SKM-1 (cell line): ENCODE results near the gene IL1A.

Source experiments
- DNase-seq: peaks from one replicate; lab custom pipeline; 2025; ENCODE audit not compliant: unreplicated experiment; lab: John Stamatoyannopoulos, UW

The IL1A gene

DNA sequence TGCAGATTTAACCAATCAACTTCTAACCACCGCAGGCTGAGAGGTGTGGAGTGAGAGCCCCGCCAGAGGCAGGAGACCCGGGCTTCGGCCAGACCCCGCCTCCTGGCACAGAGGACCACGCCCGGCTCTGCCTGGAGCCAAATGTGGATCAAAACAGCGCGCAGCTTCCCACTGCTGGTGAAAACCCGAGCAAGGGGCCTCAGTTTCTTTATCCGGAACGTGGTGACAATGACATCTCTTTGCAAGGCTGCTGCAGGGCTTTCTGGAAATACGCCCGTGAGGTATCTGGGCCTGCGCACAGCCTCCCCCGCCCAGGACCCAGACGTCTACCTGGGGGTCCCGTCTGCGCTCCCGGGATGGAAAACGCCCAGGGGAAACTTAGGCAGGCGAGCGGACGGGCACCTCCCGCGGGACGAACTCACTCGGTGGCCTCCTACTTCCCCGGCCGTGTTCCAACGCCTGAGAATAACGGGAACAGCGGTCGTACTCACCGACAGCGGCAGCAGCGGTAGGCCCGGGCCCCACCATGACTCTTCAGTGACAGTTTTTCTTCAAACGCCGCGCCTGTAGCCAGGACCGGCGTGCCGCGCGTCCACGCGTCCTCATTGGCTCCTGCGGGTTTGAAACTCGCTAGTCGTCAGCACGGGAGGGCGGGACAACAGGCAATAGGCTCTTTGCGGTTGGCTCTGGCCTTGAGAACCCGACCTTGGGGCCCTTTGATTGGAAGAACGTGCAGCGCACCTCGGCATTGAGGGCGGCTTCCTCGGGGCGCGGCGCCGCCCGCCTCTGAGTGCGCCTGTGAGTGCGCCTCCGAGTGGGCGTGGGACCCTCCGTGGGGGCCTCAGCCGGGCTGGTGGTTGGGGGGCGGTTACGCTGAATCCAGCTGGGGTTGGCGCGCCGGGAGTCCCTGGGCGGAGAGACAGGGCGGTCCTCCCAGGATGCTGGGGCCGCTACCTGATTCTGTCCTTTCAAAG lies 19.9 kb downstream of the IL1A start, which contains the start of gene CKAP2L:
Gene CKAP2L, minus strand, starts transcription at position 539 of the 974 bp plus-strand sequence. Its CDS starts 11 bp downstream, at position 528.
- DNase-seq = peak; percentile 92

DNA sequence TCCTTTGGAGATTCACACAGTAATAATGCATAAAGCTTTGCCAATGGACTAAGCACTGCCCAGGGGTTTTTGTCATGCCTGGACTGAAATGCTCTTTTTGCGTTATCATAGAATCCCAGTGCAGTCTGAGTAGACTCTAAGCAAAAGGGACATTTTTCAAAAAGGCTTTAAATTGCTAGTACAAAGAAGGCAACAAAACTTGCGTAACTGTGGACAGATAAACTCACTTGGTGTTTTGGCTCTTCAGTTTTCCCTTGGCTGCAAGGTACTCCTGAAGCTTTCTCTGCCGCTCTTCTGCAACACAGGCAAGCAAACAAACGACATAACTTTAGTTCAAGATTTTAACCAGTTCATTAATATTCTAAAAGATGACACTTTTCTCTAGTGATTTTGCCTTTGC lies 22.0 kb downstream of the IL1A start:
- DNase-seq = no peak

DNA sequence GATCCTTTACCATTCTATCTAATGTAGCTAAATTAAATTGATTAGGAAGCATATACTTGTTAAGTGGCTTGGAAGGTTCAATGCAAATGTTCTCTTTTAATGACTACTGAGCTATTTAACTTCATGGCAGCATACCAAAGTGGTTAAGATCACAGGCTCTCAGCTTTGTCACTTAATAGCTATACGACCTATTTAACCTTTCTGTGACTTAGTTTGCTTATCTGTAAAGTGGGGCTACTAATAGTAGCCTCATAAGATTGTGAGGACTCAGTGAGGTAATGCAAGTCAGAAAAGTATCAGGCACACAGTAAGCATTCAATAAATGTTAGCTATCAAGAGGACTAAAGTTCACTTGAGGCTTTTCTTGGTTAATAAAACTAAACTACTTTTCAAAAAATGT lies 24.1 kb downstream of the IL1A start:
- DNase-seq = no peak

DNA sequence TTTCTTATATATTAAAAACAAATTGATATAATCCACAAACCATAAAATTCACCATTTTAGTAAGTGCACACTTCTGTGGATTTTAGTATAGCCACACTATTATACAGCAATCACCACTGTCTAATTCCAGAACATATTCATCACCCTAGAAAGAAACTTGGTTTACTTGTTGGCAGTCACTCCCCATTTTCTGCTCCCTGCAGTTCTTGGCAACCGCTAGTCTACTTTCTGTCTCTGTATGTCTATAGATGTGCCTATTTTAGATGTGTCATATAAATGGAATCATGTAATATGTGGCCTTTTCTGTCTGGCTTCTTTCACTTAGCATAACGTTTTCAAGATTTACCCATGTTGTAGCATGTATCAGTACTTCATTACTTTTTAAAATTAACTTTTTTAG lies 25.6 kb downstream of the IL1A start:
- no peak for DNase-seq

DNA sequence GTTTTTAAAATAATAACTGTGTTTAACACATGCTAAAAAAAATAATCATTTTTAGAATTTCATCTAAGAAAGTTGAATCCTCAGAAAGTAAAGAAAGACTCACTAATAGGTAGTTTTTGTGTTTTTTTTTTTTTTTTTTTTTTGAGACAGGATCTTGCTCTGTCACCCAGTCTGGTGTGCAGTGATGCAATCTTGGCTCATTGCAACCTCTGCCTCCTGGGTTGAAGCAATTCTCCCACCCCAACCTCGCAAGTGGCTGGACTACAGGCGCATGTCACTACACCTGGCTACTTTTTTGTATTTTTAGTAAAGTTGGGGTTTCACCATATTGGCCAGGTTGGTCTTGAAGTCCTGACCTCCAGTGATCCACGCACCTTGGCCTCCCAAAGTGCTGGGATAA lies 27.0 kb downstream of the IL1A start:
- no peak for DNase-seq

DNA sequence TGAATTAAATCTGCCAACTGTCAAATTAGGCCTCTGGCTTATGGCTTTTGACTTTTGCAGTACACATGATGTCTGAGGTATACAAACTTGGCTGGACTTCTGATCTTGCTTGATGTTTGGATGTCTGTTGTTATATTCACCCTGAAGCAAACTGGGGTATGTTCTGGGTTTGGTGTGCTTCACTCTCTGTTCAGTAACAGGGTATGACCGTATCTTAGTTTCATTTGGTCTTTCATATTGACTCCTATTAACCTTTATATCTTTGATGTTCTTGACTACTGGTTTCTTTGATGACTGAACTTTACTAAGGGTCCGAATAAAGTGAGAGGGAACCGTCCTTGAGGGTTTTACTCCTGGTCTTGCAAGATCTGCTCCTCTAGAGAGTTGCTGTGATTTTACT lies 28.1 kb downstream of the IL1A start:
- DNase-seq = no peak

DNA sequence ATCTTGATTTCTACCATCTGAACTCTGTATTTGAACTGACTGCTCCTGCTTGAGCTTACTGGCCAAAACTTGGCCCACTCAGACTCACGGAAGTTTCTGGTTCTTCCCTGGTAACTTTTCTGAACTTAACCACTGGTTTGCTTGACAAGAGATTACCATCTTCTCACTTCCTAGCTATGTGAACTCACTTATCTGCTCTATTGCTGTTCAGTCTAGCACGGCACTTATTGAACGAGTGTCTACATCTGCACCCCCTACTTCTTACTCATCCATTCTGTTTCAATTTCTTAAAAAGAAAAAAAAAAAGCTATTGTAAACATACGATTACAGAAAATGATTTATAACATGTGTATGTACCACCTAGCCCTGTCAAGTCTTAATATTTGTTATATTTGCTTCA lies 28.8 kb downstream of the IL1A start:
- DNase-seq = no peak

DNA sequence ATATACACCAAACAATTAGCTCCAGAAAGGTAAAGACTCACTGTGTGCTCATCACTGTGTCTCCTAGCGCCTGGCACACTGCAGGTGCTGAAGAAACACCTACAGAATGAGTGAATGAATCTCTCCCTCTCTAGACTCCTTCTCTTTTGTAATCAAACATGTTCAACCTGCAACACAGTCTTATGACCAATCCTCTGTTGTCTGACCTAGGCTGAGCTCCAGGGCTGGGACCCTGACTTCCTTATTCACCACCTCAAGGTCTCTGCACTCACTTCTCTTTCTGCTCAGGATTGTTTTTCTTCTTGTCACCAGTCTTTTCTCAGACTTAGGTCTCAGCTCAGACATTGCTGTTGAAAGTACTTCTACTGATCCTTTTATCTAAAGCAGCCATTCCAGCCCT lies 29.7 kb downstream of the IL1A start:
- peak; percentile 27 for DNase-seq

DNA sequence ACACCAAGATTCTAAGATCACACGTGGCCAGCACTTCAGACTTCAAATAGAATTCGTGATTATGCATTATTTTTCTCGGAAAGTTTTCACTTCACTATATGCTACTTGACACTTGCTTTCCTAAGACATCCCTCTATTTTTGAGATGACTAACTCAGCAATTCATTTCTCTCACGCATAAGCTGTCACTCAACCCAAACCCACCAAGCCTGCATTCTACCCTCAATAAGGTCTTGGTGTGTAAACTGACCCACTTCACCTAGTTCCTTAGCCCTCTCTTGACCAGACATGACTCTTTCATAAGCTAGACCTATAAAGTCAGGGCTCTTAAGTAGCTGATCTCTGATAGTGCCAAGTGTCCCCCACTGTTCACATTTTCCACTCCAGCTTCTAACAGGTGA lies 31.6 kb downstream of the IL1A start:
- DNase-seq = no peak

DNA sequence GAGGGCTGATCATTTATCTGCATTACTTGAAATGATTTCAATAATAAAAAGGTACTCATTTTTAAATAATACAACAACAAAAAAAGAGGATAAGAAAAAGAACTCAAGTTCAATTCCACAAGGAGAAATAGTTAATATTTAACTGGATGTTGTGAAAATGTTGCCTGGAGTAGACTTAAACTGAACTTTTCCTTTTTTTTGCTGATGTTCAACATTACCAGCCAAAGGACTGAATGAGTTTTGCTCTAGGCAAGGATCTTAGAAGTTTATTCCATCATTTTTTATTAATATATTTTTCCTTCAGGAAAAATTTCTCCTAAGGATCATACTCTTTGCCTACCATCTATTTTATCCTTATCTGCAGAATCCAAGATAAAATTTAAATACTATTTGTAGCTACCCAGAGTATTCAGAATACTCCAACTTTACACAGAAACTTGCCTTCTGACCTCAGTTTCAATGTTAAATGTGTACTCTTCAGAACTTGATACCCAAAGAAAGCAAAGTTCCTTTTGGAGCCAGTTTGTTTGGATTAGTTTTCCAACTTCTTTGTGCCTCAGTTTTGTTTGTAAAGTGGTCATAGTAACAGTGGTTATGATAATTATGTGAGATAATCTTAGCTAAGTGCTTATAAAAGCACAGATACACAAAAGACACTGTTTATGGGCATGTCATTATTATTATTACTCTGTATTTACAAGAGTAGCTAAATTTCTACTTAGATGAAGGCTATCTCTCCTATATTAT lies 32.7 kb downstream of the IL1A start:
- DNase-seq = no peak

DNA sequence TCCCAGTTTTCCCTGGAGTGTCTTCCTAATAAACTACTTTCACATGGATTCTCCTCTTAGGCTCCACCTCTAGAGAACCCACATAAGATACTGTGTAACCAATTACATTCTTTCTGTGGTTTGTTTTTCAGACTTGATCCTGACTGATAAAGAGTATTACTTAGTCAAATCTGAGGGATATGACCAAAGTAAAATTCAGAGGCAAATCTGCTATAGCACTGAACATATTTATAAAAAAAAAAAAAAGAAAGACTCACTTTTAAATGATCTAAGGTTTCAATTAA lies 33.8 kb downstream of the IL1A start:
- DNase-seq = no peak

DNA sequence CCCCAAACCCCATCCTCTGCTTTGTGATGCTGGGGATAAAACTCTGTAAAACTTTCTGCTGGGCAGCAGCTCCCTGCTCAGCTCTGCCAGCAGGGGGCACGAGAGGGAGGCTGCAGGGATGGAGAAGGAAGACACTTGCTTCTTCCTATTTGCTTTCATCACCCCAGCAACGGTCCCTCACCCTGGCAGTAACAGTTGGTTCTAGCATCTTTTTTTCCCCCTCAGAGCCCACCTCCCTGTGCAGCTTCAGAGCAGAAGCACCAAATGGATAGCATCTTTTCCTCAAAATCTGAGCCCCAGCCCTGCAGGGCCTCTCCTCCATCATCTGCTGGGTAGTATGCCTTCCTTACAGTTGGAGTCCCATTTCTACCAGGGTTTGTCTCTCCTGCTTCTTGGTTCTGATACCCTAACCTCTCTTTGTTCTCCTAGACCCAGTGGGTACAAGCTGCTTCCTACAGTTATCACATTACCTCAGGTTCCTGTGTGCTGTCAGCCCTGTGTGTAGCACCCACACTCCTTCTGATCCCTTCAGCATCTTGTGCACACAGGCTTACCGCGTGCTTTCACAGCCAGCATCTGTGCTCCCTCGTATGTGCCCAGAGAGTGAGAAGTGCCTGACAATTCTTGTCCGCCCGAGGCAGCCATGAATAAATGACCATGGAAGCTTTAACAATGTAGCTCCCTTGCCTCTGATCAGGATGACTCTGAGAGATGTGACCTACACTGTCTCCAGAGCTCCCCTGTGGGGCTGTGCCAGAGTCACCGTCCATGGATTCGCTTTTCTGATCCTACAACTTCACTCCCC lies 34.3 kb downstream of the IL1A start:
- DNase-seq = peak; percentile 82

DNA sequence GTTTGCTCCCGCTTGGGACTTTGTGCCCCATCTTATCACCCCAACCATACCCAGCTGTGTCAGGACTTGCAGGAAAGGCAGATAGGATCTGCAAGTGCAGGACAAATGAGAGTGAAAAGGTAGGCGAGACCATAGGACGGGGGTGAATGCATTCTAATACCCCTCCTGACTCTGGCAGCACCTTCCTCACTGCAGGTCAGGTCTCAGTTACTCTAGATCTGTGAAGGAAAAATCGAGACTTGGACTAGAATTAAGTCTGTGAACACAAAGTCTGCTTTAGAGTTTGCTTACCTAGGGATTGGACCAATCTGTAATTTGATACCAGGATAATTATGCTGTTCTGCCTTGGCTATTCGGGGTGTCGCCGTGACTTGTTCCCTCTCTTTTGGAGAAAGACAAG lies 43.8 kb downstream of the IL1A start:
- no peak for DNase-seq

DNA sequence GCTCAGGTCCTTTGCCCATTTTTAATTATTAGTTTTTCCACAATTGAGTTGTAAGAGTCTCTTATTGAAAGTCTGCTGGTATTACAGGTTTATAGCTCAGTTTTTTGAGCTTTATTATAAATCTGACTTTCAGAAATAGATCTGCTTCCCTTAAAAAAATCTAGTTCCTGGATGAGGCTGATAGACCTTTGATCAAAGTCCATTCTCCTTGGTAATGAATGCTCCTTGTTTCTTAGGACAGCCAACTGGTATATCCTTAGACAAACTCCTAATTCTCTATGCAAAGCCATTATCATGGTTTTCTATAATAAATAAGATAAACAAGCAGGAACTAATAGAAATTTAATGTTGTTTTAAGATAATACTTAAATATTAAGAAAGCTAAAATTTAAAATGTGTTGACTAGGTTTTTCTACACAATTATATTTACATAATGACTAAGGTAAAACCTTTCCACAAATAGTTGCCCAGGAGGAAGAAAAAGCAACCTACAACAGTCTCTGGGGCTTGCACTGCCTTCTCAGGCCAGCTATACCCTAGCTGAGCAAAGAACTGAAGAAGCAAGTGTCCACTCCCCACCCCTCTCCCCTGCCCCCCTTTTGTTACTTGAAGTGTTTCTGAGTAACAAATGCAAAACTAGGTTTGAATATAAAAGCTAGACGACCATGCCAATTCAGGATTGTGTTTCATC lies 46.6 kb downstream of the IL1A start:
- DNase-seq = no peak

DNA sequence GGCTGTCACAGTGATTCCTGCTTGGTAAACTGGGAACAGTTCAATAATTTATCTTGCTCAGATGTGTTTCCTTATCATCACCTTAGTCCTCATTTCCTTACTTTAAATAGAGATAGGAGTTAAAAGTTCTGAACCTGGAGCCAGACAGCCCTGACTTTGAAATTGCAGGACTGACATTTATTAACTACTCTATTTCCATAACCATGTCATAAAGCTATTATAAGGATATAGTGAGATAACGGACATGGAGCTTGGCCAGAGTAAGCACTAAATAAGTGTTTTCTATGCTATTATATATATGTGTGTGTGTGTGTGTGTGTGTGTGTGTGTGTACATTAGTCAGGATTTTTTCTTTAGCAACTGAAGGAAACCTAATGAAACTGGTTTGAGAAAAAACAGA lies 50.4 kb downstream of the IL1A start:
- DNase-seq = no peak

DNA sequence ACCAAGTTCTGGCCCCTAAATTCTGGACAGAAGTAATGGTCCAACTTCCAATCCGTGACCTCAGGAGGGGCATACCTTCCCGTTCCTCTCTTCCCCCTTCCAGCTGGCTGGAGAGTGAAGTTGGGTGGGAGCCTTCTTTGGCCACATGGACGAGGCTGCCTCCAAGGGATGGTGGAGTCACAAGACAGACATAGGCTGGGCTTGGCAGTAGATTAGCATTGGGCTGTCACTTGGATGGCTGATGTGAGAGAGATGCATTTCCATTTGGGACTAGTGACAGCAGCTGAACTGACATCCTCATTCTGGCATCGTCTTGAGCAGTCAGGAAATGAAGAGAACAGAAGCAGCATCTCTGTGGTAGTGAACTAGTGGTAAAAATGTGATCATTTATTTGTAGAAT lies 50.8 kb downstream of the IL1A start:
- DNase-seq = no peak

DNA sequence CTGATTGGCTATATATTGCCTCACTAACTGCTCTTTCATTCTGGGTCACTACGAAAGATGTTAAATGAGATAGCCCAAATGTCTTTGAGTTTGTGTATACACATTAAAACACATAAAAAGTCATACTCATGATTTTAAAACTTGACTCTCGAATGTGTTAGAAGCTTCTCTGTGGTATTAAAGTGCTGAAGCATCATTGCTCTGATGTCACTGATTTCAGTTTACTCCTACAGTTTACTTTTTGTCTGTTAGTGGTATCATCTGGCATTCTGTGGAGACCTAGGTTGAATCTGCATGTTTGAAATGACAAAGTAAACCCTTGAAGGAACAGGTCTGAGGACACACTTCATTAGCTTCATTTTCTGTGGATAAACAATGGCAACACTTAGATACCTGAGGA lies 52.8 kb downstream of the IL1A start:
- DNase-seq = no peak

DNA sequence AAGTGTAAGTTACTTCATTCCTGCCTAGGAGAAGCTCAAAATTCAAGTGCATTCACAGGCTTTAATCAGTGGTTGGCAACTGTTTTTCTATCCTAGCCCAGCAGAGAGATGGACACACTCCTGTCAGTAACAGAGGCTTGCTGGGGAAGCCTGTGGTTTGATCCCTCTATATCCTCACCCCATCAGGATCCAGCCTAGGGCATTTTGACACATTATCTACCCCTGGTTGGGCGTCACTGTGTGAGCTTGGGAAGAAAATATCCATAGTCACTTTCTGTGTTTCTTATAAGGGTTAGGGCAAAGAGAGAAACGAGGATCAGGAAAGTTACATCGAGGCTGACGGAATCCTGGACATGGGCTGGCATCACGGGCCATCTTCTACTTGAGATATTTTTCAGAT lies 53.5 kb downstream of the IL1A start:
- no peak for DNase-seq

DNA sequence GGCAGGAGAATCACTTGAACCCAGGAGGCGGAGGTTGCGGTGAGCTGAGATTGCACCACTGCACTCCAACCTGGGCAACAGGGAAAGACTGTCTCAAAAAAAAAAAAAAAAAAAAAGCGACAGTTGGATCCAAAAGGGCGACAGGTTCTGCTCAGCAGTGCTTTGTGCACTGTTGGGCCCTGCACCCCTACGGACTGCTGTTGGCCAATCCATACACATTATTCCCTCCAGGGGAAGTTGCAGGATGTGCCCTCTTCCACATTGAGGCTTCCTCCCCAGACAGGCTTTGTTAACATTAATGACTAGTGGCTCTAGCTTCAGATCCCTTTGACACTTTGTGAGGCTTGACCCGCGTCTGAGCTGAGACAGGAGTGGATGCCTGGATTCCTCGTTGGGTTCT lies 54.1 kb downstream of the IL1A start:
- DNase-seq = no peak

DNA sequence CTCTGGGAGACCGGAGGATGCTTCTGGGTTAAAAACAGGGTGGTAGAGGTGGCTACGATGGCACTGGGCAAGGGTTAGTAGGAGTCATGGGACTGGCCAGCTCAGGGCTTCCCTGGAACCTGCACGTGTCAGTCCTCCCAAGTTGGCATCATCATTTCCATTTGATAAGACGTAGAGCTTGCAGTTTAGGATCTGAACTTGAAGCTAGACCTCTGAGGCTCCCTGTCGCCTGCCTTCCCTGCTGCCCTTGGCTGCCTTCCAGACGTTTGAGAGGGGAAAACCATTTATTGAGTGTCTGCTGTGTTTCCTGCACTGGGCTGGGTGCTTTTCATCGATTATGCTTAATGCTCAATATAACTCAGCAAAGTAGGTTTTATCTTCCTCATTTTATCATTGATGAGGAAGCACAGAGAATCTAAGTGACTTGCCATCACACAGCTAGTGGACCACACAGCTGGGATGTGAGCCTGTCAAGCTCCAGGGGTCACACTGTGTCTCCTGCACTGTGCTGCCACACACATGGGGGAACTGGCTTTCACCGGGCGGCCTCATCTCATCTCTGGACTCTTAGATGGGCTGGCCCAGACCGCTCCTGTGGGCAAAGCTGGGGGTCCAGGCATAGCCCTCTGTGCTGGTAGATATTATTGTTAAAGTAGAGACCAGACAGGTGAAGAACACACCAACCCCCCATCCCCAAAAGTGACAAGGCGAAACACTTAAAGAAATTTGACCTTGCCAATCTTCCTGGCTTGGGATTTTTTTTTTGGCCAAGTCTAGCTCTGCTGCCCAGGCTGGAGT lies 55.7 kb downstream of the IL1A start:
- DNase-seq = no peak
